Activated B cell treated with CpG ODN at 0.5 μM for 24 hours (primary cell): Measurements from ENCODE around the gene CNTN4. TPM values are rescaled to one million over a fixed set of nuclear protein-coding genes. Genes with fewer than 3 reads are reported as not detected.

ENCODE experiments used
- ATAC-seq: fragments of 200-7000 bp; cut with Tn5 transposase; one replicate; pipeline ENCODE4 v1.10.0; 2021; ENCODE audit warnings: low read depth, mild to moderate bottlenecking, moderate library complexity
- CTCF ChIA-PET: fragments of 350-600 bp; sonication (Branson Sonifier 250); formaldehyde crosslinking; loops from one replicate; lab custom pipeline; 2021; ENCODE audit warnings: antibody characterized with exemption; lab: Charles Lee
- POLR2A ChIA-PET: fragments of 350-600 bp; sonication (Branson Sonifier 250); formaldehyde crosslinking; loops from one replicate; lab custom pipeline; 2021; ENCODE audit warnings: antibody characterized with exemption; lab: Charles Lee
- DNase-seq: peaks from one replicate; pipeline ENCODE4 v3.0.0; 2022
- H3K27ac Mint-ChIP-seq: one replicate; pipeline ENCODE4 v1.8.0; 2020; ENCODE audit warnings: mixed read lengths
- H3K27me3 Mint-ChIP-seq: one replicate; pipeline ENCODE4 v1.8.0; 2021; ENCODE audit warnings: mixed read lengths
- H3K36me3 Mint-ChIP-seq: one replicate; pipeline ENCODE4 v1.8.0; 2021; ENCODE audit warnings: low read depth, mixed read lengths
- H3K4me1 Mint-ChIP-seq: one replicate; pipeline ENCODE4 v1.8.0; 2021; ENCODE audit warnings: mixed read lengths
- H3K4me3 Mint-ChIP-seq: one replicate; pipeline ENCODE4 v1.8.0; 2020; ENCODE audit warnings: mild to moderate bottlenecking, mixed read lengths
- H3K9me3 Mint-ChIP-seq: one replicate; pipeline ENCODE4 v1.8.0; 2020; ENCODE audit warnings: mixed read lengths
- CTCF ChIP-seq: fragments of 200-600 bp; IDR thresholded peaks from one replicate; pipeline ENCODE4 v1.8.0; 2022; ENCODE audit warnings: antibody characterized with exemption, mild to moderate bottlenecking
- intact Hi-C: fragments of 100-400 bp; cut with micrococcal nuclease; formaldehyde crosslinking; loops from one replicate; pipeline ENCODE4 v1.15.1; 2024
- total RNA-seq: library from RNA; stranded (reverse); gene quantifications from 2 replicates; pipeline ENCODE4 v1.2.3, GENCODE V29; 2022

CNTN4 gene
- total RNA-seq, 1 donor from 2014 or later, result not detected

- H3K4me3 Mint-ChIP-seq, result no peak overlapping the region
- peaks cover 2% of the 10 kb centered on the region for H3K9me3 Mint-ChIP-seq
- DNase-seq (no peak), ATAC-seq (no peak)
- H3K27me3 Mint-ChIP-seq, result no peaks in the 10 kb centered on the region
- no peaks in the 10 kb centered on the region for H3K4me1 Mint-ChIP-seq
- H3K27ac Mint-ChIP-seq, result no peak overlapping the region
- POLR2A ChIA-PET, result no interaction called here
- TF ChIP-seq CTCF, result no peak
- no peaks in the 10 kb centered on the region for H3K36me3 Mint-ChIP-seq
- CTCF ChIA-PET, result no interaction called here
- intact Hi-C loops, result no loop called here
Measured at GRCh38 chr3:2268779-2269178, 170.1 kb downstream of the CNTN4 start.

DNA sequence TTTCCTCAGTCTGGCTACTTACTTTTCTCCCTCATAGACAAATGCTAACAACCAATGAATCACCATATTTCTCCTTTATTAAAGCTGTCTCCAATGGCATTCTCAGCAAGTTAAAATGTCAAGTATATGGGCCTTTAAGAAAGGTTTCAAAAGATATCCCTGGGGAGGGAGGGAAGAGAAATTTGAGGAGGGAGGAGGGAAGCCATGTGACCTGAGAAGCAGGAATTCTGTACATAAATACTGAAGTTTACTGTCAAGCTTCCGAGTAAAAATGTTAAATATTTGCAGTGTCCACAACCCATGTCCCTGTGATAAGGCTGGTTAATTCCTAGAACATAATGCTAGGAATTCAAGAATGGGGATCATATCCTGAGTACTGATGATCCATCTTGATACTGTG is 175.9 kb downstream of the CNTN4 start:
- Mint-ChIP-seq H3K4me1 (no peaks in the 10 kb centered on the region), H3K9me3 (peaks cover 2% of the 10 kb centered on the region), H3K27me3 (no peaks in the 10 kb centered on the region), H3K27ac (no peak overlapping the region), H3K4me3 (no peak overlapping the region), H3K36me3 (no peaks in the 10 kb centered on the region)
- POLR2A ChIA-PET, result no interaction called here
- intact Hi-C loops, result no loop called here
- no peak for TF ChIP-seq CTCF
- ATAC-seq (no peak), DNase-seq (no peak)
- CTCF ChIA-PET, result no interaction called here

DNA sequence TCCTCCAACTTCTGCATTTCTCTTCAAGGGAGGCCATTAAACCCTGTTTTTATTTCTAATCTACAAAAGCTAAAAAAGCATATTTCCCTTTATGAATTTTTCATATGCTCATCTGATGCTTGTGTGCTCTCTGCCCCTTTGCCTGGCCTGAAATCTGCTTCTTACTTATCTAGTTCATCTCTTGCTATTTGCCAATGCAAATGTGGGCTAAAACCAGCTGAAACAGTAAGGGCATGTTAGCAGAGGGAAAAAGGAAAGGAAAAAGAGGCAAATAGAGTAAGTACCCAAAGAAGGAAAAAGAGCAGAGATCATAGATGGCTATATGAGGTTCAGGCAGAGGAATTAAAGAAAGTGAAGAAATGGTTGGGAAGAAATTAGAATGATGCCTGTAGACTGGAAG is 185.2 kb downstream of the CNTN4 start:
- ATAC-seq, result no peak
- no peak for TF ChIP-seq CTCF
- DNase-seq, result no peak
- CTCF ChIA-PET, result no interaction called here
- peaks cover 3% of the 10 kb centered on the region for H3K9me3 Mint-ChIP-seq
- no peak overlapping the region for H3K4me3 Mint-ChIP-seq
- POLR2A ChIA-PET, result no interaction called here
- H3K36me3 Mint-ChIP-seq, result no peaks in the 10 kb centered on the region
- no peaks in the 10 kb centered on the region for H3K4me1 Mint-ChIP-seq
- intact Hi-C loops, result no loop called here
- H3K27ac Mint-ChIP-seq, result no peak overlapping the region
- H3K27me3 Mint-ChIP-seq, result no peaks in the 10 kb centered on the region

- H3K27ac Mint-ChIP-seq, result no peak overlapping the region
- no peak overlapping the region for H3K4me3 Mint-ChIP-seq
- intact Hi-C loops, result no loop called here
- DNase-seq (no peak), ATAC-seq (no peak)
- H3K4me1 Mint-ChIP-seq, result no peaks in the 10 kb centered on the region
- no peak for TF ChIP-seq CTCF
- no peaks in the 10 kb centered on the region for H3K36me3 Mint-ChIP-seq
- POLR2A ChIA-PET, result no interaction called here
- H3K9me3 Mint-ChIP-seq, result no peaks in the 10 kb centered on the region
- CTCF ChIA-PET, result no interaction called here
- H3K27me3 Mint-ChIP-seq, result no peaks in the 10 kb centered on the region
Measured at GRCh38 chr3:2300938-2301337, 202.3 kb downstream of the CNTN4 start.

GRCh38 chr3:2301361-2301760 is 202.7 kb downstream of the CNTN4 start:
- intact Hi-C loops, result no loop called here
- Mint-ChIP-seq H3K27me3 (no peaks in the 10 kb centered on the region), H3K9me3 (no peaks in the 10 kb centered on the region), H3K4me1 (no peaks in the 10 kb centered on the region), H3K27ac (no peak overlapping the region), H3K4me3 (no peak overlapping the region), H3K36me3 (no peaks in the 10 kb centered on the region)
- CTCF ChIA-PET, result no interaction called here
- ATAC-seq (no peak), DNase-seq (no peak)
- POLR2A ChIA-PET, result no interaction called here
- no peak for TF ChIP-seq CTCF
